HepG2 (cell line): ENCODE data around the gene ZNF764. TPM values are rescaled to one million over a fixed set of nuclear protein-coding genes. Genes with fewer than 3 reads are reported as not detected.

Experiments
- CENPBD1 ChIP-seq: sonication (generic); formaldehyde crosslinking; IDR thresholded peaks from 2 replicates; pipeline ENCODE4 v1.8.0; 2022; ENCODE audit warnings: missing genetic modification reagents, low read depth, mild to moderate bottlenecking, borderline replicate concordance
- DPF2 ChIP-seq: sonication (generic); formaldehyde crosslinking; IDR thresholded peaks from 2 replicates; pipeline ENCODE4 v1.4.0; 2020; ENCODE audit warnings: mild to moderate bottlenecking, low read depth, missing genetic modification reagents, borderline replicate concordance
- HES4 ChIP-seq: sonication (generic); formaldehyde crosslinking; IDR thresholded peaks from 2 replicates; pipeline ENCODE4 v1.9.0; 2021; ENCODE audit warnings: mild to moderate bottlenecking, missing genetic modification reagents, borderline replicate concordance
- KLF13 ChIP-seq: sonication (generic); formaldehyde crosslinking; IDR thresholded peaks from 2 replicates; pipeline ENCODE4 v1.4.0; 2020; ENCODE audit warnings: mild to moderate bottlenecking, missing genetic modification reagents
- KLF16 ChIP-seq, 2 experiments: sonication (generic) in 1 of 2; formaldehyde crosslinking in 1 of 2; IDR thresholded peaks; 2 replicates each; pipeline versions ENCODE4 v1.6.1 to v1.8.0; 2016 to 2023; ENCODE audit warnings: missing genetic modification reagents in 2 of 2, missing compliant biosample characterization in 1 of 2
- KMT2B ChIP-seq: IDR thresholded peaks from 2 replicates; pipeline ENCODE4 v1.6.1; 2016; ENCODE audit warnings: missing genetic modification reagents, missing compliant biosample characterization
- MAF1 ChIP-seq: sonication (generic); formaldehyde crosslinking; IDR thresholded peaks from 2 replicates; pipeline ENCODE4 v1.5.0; 2020; ENCODE audit warnings: missing genetic modification reagents, borderline replicate concordance
- SP2 ChIP-seq: sonication (generic); formaldehyde crosslinking; IDR thresholded peaks from 2 replicates; pipeline ENCODE4 v1.5.1; 2020; ENCODE audit warnings: mild to moderate bottlenecking, missing genetic modification reagents
- TBP ChIP-seq: sonication (generic); formaldehyde crosslinking; IDR thresholded peaks from 2 replicates; pipeline ENCODE4 v1.5.0; 2020; ENCODE audit warnings: missing genetic modification reagents
- TRIM22 ChIP-seq: fragments of 450-650 bp; IDR thresholded peaks from 2 replicates; pipeline ENCODE4 v1.6.1; 2017
- ZBED4 ChIP-seq: sonication (generic); formaldehyde crosslinking; IDR thresholded peaks from 2 replicates; pipeline ENCODE4 v1.4.0; 2020; ENCODE audit warnings: missing genetic modification reagents, borderline replicate concordance
- ZBTB3 ChIP-seq: sonication (generic); formaldehyde crosslinking; IDR thresholded peaks from 2 replicates; pipeline ENCODE4 v1.4.0; 2020; ENCODE audit warnings: low read depth, mild to moderate bottlenecking, moderate library complexity, missing genetic modification reagents, borderline replicate concordance
- ZMYM2 ChIP-seq: sonication (generic); formaldehyde crosslinking; IDR thresholded peaks from 2 replicates; pipeline ENCODE4 v1.8.0; 2022; ENCODE audit warnings: mild to moderate bottlenecking, missing genetic modification reagents
- ZNF441 ChIP-seq: sonication (generic); formaldehyde crosslinking; IDR thresholded peaks from 2 replicates; pipeline ENCODE4 v1.7.0; 2021; ENCODE audit warnings: missing genetic modification reagents, borderline replicate concordance
- ZNF546 ChIP-seq: sonication (generic); formaldehyde crosslinking; conservative IDR thresholded peaks from 2 replicates; pipeline ENCODE4 v1.8.1; 2023; ENCODE audit warnings: mild to moderate bottlenecking, missing genetic modification reagents
- ZNF883 ChIP-seq: sonication (generic); formaldehyde crosslinking; IDR thresholded peaks from 2 replicates; pipeline ENCODE4 v1.5.1; 2020; ENCODE audit warnings: mild to moderate bottlenecking, missing genetic modification reagents; ENCODE audit errors: not compliant biosample characterization
- polyA plus RNA-seq, 8 experiments: library from polyadenylated mRNA; depleted of rRNA in 3 of 8; stranded (reverse) in 7 of 8; unstranded in 1 of 8; fragments of >200 nt; fragmentation: Illumina TruSeq in 4 of 8; extraction: Trizol in 4 of 8; gene quantifications; 2 replicates each; pipeline versions ENCODE4 v1.2.1 to v1.2.3, GENCODE V29; 2011 to 2016; ENCODE audit warnings: low read depth in 4 of 8, missing spikeins in 1 of 8, mixed read lengths in 1 of 8; ENCODE audit not compliant: insufficient read depth in 1 of 8
- total RNA-seq, 5 experiments: library from RNA; depleted of rRNA; stranded (reverse); fragments of >200 nt; fragmentation: Illumina TruSeq; extraction: Trizol; gene quantifications; 2 replicates each; pipeline ENCODE4 v1.2.3, GENCODE V29; 2016; ENCODE audit warnings: low read depth in 1 of 5
- TF ChIP-seq, protein P1 (sequence below): sonication (generic); formaldehyde crosslinking; conservative IDR thresholded peaks from 2 replicates; pipeline ENCODE4 v1.4.0; 2020; ENCODE audit warnings: missing genetic modification reagents
- TF ChIP-seq, protein P2 (sequence below): sonication (generic); formaldehyde crosslinking; IDR thresholded peaks from 2 replicates; pipeline ENCODE4 v1.8.1; 2023; ENCODE audit warnings: mild to moderate bottlenecking, missing genetic modification reagents
- TF ChIP-seq, protein P3 (sequence below): sonication (generic); IDR thresholded peaks from 2 replicates; pipeline ENCODE4 v1.6.1; 2016; ENCODE audit warnings: low read depth, borderline replicate concordance

The ZNF764 gene
- total and polyA plus RNA-seq, 2 of the 13 experiments (the other 11 are each of a cell fraction or from before 2014, with no cell fraction given), result 4.1 to 9.1 TPM

GRCh38 chr16:30526823-30527634 is 31.1 kb downstream of the ZNF764 start (continued):
- peak; percentile 49; the same call in 1 of the 2 replicates for TF ChIP-seq TBP (CRISPR knock-in tag)
- TF ChIP-seq MAF1 (CRISPR knock-in tag), result peak; percentile 40; the same call in 1 of the 2 replicates
- TF ChIP-seq, protein P1, sequence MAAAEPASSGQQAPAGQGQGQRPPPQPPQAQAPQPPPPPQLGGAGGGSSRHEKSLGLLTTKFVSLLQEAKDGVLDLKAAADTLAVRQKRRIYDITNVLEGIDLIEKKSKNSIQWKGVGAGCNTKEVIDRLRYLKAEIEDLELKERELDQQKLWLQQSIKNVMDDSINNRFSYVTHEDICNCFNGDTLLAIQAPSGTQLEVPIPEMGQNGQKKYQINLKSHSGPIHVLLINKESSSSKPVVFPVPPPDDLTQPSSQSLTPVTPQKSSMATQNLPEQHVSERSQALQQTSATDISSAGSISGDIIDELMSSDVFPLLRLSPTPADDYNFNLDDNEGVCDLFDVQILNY, result no peak
- TF ChIP-seq ZMYM2 (CRISPR knock-in tag), result no peak
- no peak for TF ChIP-seq TRIM22
- TF ChIP-seq ZNF883 (CRISPR knock-in tag), result peak; percentile 82
- TF ChIP-seq, protein P2, sequence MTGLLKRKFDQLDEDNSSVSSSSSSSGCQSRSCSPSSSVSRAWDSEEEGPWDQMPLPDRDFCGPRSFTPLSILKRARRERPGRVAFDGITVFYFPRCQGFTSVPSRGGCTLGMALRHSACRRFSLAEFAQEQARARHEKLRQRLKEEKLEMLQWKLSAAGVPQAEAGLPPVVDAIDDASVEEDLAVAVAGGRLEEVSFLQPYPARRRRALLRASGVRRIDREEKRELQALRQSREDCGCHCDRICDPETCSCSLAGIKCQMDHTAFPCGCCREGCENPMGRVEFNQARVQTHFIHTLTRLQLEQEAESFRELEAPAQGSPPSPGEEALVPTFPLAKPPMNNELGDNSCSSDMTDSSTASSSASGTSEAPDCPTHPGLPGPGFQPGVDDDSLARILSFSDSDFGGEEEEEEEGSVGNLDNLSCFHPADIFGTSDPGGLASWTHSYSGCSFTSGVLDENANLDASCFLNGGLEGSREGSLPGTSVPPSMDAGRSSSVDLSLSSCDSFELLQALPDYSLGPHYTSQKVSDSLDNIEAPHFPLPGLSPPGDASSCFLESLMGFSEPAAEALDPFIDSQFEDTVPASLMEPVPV (CRISPR knock-in tag), result peak; percentile 81; the same call in 1 of the 2 replicates
- TF ChIP-seq HES4, result peak; percentile 78; the same call in 1 of the 2 replicates
- no peak; the same call in 1 of the 2 replicates for TF ChIP-seq CENPBD1 (CRISPR knock-in tag)
- TF ChIP-seq DPF2 (CRISPR knock-in tag), result no peak
- peak; percentile 68 for TF ChIP-seq SP2
- TF ChIP-seq KMT2B (CRISPR knock-in tag), result no peak
- TF ChIP-seq, protein P3, sequence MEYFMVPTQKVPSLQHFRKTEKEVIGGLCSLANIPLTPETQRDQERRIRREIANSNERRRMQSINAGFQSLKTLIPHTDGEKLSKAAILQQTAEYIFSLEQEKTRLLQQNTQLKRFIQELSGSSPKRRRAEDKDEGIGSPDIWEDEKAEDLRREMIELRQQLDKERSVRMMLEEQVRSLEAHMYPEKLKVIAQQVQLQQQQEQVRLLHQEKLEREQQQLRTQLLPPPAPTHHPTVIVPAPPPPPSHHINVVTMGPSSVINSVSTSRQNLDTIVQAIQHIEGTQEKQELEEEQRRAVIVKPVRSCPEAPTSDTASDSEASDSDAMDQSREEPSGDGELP, result peak; percentile 7; the same call in 1 of the 2 replicates
- TF ChIP-seq ZNF546 (CRISPR knock-in tag), result no peak
- peak; percentile 61; the same call in 1 of the 2 replicates for TF ChIP-seq KLF13 (CRISPR knock-in tag)
- peak; percentile 70; the same call in 1 of the 2 replicates for TF ChIP-seq ZBED4 (CRISPR knock-in tag)
- peak in 1 of 2 experiments; percentile 13; a peak in 1 of 4 replicates for TF ChIP-seq KLF16 (CRISPR knock-in tag; IDR thresholded peaks at IDR 0.05)
- TF ChIP-seq ZBTB3 (CRISPR knock-in tag), result no peak
- no peak; the same call in 1 of the 2 replicates for TF ChIP-seq ZNF441 (CRISPR knock-in tag)
